HPDE6-E6E7 (cell line): ENCODE measurements around the gene SLC6A17.

Experiments
- DNase-seq: peaks from one replicate; pipeline ENCODE4 v3.0.0; 2011; ENCODE audit warnings: missing footprints; ENCODE audit errors: extremely low spot score

Gene SLC6A17

DNA sequence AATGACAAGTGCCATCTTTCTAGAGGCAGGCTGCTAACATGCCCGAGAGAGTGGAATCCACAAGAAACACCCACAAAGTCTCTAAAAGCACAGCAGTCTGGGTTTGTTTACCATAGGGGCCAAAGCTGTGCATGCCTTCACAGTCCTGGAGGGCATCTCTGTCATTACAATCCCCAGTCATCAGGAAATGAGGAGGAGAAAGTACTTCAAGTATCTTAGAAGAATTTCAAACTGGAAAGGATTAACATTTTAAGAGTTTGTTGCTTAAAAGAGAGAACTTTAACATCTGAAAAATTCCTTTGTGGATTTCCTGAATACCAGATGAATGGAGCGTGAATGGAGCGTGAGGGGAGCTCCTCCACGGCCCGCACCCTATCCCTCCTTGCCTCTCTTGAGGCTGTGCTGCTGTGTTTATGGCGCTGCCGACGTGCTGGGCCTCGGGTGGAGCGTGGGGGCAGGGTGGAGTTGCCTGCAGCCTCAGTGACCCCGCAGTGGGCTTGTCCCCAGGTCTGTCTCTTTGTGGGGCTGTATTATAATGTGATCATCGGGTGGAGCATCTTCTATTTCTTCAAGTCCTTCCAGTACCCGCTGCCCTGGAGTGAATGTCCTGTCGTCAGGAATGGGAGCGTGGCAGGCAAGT lies 23.3 kb downstream of the SLC6A17 start:
- no peak for DNase-seq

- DNase-seq: no peak
Observed at GRCh38 chr1:110174961-110175360, 24.7 kb downstream of the SLC6A17 start.

DNA sequence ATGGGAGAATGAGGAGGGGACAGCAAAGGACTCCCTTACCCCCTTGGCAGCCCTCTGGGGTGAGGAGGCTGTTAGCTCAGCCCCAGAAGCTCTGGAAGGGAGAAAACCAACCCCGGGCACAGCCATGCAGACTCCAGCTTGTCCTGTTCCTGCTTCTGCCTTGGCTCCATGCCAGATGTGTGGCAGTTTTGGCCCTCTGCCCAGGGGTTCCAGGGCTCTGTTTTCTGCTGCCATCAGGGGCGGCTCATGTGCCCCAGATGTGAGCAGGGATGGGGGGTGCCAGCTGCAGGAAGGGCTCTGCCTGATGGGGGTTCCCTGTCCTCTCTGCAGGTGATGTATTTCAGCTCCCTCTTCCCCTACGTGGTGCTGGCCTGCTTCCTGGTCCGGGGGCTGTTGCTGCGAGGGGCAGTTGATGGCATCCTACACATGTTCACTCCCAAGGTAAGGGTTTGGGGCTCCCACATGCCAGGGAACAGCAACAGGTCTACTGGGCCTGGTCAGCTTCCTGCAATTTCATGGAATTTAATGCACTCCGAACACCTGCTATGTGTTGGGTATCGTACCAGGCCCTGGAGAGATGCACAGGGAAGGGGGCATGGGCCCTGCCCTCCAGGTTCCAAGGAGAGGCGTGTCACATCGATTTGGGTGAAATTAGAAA lies 26.1 kb downstream of the SLC6A17 start:
- DNase-seq: no peak

- no peak for DNase-seq
Observed at GRCh38 chr1:110177775-110178174, 27.5 kb downstream of the SLC6A17 start.

DNA sequence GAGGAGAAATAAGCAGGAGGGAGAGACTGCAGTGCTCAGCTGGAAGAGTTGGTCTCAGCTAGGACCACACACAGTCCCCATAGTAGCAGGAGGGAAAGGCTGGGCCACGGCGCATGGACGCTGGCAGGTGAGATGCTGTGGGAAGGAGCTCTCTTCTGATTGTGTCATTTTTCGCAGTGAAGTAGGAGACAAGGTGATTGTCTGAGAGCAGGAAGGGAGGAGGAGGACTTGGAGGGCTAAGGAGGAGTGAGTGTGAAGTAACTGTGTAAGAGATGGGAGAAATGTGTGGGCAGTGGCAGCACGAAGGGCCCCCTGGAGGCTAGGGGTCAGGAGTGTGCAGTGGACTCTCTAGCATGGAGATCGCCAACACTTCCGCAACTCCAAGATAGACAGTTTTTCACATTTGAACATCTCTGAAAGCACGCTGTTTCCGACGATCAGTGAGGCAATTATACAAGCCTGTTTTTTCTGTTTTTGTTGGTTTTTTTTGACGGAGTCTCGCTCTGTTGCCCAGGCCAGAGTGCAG lies 33.4 kb downstream of the SLC6A17 start:
- DNase-seq: no peak

GRCh38 chr1:110184446-110184845 lies 34.2 kb downstream of the SLC6A17 start:
- DNase-seq: no peak

GRCh38 chr1:110185181-110185580 lies 34.9 kb downstream of the SLC6A17 start:
- no peak for DNase-seq

GRCh38 chr1:110186558-110186957 lies 36.3 kb downstream of the SLC6A17 start:
- no peak for DNase-seq

DNA sequence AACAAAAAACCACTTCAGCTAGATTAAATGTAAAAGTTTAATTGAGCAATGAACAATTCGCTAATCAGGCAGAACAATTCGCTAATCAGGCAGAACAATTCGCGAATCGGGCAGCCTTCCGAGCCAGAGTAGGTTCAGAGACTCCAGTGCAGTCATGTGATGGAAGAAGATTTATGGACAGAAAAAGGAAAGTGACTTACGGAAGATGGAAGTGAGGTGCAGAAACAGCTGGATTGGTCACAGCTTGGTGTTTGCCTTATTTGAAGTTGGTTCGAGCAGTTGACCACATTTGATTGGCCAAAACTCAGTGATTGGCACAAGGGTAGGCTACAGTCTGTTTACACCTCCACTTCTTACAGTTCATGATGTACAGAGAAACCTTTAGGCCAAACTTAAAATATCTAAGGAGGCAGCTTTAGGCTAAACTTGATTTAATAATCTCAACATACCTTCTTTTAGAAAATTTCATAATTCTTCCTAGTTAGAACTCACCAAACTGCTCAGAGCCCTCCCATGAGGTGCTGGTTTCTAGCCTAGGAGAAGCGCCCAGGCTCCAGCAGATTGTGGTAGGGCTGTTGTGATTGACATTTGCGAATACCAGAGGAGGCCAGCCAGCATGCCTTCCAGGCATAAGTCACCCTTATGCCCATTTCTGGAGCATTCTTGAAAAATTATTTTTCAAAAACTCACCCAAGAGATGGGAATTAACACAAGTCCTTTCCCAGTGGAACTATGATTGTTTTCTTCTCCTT lies 37.0 kb downstream of the SLC6A17 start:
- DNase-seq: no peak

- no peak for DNase-seq
Observed at GRCh38 chr1:110188035-110188618, 37.8 kb downstream of the SLC6A17 start.

DNA sequence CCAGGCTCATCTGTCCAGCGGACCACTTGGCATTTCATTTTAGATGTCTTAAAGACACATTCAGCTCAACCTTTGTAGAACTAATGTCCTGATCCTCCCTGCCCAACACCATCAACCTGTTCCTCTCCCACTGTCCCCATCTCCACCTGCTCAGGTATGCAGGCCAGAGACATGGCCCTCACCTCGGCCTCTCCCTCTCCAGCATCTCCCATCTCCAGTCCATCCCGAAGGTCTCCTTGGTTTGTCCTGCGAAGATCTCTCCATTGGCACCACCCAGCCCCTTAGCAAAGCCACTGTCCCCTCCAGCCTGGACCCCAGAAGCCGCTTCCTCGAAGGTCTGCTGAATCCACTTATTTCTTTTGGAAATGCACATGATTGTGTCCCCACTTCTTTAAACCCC lies 38.9 kb downstream of the SLC6A17 start:
- no peak for DNase-seq

DNA sequence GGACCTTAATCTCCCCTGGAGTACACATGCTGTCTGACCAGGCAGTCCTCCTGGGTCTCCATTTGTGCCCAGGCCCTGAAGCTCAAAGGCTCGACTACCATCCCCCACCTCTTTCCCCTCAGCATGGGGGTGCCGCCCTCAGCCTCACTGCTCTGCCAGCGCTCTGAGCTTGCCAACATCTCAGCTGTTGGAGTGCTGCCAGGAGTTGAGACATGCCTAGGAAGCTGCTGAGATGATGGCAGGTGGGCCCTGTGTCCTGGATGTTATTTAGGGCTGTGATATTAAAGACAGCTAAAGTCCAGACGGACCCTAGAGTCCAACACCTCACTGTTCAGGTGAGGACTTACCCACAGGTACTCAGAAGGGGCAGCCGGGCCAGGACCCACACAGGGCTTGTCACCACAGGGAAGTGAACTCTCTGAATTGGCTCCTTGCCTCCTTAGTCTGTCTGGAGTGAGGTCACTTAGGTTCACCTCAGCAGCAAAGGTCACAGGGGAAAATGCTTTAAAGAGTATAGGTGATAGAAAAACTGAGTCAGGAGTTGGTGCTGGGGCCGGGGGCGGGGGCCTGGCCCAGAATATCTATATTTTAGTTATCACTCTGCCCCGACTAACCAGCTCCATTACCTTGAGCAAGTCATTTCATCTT lies 40.1 kb downstream of the SLC6A17 start:
- DNase-seq: no peak

DNA sequence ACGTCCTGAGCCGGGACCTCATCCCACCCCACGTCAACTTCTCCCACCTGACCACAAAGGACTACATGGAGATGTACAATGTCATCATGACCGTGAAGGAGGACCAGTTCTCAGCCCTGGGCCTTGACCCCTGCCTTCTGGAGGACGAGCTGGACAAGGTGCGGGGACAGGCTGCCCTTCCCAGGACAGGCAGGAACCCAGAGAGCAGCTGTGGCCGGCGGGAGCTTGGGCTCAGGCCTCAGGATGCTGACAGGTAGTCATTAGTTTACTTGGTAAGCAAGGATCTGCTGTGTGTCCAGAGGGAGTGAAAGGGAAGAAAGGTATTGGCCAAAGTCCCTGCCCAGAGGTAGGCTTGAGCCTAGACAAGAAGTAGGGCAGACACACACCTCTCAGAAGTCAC lies 42.2 kb downstream of the SLC6A17 start:
- no peak for DNase-seq

- no peak for DNase-seq
Observed at GRCh38 chr1:110195196-110195595, 44.9 kb downstream of the SLC6A17 start.

DNA sequence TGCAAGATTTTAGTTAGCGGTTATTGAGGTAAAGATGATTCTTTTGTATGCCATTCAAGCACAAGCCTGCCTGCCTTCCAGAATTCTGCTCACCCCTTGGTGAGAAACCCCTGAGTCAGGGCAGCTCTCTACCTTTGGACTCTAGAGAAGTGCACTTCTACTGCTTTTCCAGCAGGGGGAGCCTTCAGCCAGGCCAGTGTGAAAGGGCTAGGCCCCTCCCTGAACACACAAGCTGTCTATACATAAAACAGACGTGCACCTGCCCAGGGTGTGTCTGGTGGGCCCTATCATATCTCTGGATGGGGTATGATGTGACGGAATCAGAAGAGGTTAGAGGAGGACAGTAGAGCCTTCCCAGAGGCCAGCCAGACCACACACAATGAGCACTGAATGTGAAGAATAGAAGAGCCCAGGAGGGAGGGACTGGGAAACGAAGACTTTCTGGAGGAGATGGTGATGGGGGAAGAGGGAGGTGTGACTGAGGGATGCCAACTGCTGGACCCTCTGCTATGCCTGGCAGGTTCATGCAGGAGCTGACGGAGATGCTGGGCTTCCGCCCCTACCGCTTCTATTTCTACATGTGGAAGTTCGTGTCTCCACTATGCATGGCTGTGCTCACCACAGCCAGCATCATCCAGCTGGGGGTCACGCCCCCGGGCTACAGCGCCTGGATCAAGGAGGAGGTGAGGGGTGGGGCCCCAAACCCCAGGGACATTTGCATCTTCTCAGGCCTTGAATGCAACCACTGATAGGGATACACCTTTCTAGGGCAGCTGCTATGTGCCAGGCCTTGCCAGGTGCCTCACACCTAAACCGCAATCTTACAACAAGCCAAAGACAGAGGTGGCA lies 46.8 kb downstream of the SLC6A17 start:
- peak; percentile 89 for DNase-seq

DNA sequence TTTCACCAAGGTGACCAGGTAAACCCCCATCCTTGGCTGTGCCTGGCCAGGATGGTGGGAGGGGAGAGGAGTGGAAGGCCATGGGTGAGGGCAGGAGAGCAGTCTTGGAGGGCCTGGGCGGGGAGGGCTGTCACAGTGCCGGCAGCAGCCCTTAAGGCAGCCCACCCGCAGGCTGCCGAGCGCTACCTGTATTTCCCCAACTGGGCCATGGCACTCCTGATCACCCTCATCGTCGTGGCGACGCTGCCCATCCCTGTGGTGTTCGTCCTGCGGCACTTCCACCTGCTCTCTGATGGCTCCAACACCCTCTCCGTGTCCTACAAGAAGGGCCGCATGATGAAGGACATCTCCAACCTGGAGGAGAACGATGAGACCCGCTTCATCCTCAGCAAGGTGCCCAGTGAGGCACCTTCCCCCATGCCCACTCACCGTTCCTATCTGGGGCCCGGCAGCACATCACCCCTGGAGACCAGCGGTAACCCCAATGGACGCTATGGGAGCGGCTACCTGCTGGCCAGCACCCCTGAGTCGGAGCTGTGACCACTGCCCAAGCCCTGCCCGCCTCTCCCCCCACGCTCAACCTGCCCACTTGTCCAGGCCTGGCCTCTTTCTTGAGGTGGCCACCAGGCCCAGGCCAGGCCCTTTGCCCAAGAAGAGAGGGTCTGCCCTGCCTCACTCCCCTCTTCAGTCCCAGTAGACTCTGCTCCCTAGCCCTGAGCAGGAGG lies 47.8 kb downstream of the SLC6A17 start:
- no peak for DNase-seq

- no peak for DNase-seq
Observed at GRCh38 chr1:110198746-110199145, 48.5 kb downstream of the SLC6A17 start.

DNA sequence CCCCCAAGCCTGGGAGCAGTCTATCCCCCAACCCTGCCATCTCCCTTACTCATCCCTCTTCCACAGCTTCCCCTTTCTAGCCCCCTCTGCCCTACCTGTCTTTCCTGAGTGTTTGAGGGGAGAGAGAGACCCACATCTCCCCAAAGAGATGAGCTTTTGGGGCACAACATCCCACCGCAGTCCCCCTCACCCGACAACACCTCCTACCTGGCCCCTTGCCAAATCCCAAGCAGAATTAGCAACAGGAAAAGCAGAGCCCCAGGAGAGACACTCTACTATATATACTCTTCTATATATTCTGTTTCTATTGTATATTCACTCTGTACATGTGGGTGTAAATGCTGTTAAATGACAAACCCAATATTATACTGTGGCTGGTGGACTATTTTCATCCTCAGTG lies 49.9 kb downstream of the SLC6A17 start:
- DNase-seq: no peak

GRCh38 chr1:110200666-110201065 lies 50.4 kb downstream of the SLC6A17 start:
- no peak for DNase-seq

DNA sequence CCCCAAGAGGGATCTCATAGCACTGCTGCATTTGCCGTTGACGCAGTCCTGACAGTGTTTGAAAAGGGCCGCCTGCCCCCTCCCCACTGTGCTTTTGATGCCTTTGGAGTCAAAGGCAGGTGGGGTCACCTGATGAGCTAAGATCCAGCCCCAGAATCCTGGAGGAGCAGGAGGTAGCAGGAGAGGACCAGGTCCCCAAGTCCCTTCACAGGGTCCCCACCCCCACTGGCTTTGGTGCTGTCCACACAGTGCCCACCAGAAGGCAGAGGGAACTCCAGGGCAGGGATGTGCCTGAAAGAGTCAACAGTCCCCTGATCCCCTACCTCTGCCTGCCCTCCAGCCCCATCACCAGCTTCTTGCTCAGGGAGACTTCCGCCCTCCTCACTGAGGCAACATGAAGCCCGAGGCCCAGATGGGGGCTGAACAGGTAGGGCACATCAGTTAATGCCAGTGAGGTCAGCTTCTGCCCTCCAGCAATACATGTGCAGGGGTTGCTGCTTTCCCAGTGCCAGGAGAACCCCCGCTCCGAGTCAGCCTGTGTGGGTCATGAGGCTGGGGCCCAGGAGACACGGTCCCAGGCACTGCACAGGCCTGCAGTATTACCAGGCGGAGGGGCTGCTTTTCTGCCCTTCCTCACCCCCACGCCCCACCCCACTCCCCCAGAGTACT lies 51.0 kb downstream of the SLC6A17 start:
- DNase-seq: no peak
